H1 (cell line): ENCODE data around the gene NXF3. TPM values are rescaled to one million over a fixed set of nuclear protein-coding genes. Genes with fewer than 3 reads are reported as not detected.

Source experiments
- JUND ChIP-seq: IDR thresholded peaks from 2 replicates; pipeline ENCODE4 v1.6.1; 2011; ENCODE audit warnings: mild to moderate bottlenecking, improper control_type of control experiment, low read length
- POLR2AphosphoS5 ChIP-seq: IDR thresholded peaks from 2 replicates; pipeline ENCODE4 v1.6.1; 2011; ENCODE audit warnings: low read depth, low read length
- YY1 ChIP-seq: IDR thresholded peaks from 2 replicates; pipeline ENCODE4 v1.6.1; 2011; ENCODE audit warnings: low read depth, mild to moderate bottlenecking, low read length
- polyA plus RNA-seq, 7 experiments: library from polyadenylated mRNA; depleted of rRNA in 3 of 7; stranded (reverse) in 5 of 7; unstranded in 2 of 7; fragments of >200 nt in 5 of 7; fragments of 200-250 nt in 2 of 7; gene quantifications; 1 replicate in 5 of 7; 2 replicates in 1 of 7; 4 replicates in 1 of 7; pipeline versions ENCODE4 v1.2.1 to v1.2.3, GENCODE V29; 2011 to 2013; ENCODE audit warnings: missing spikeins in 2 of 7, mixed read lengths in 2 of 7
- total RNA-seq: library from RNA; stranded (reverse); fragmentation: NEBNext Ultra II Directional; extraction: Animal tissue kit (Norgen Biotek cat#: 25700); gene quantifications from 2 replicates; pipeline ENCODE4 v1.2.1, GENCODE V29; 2021
- TF ChIP-seq, protein P1 (sequence below), 3 experiments: IDR thresholded peaks; 1 replicate in 2 of 3; 2 replicates in 1 of 3; pipeline versions ENCODE4 v1.5.1 to v1.6.1; 2011; ENCODE audit warnings: low read length in 3 of 3, mild to moderate bottlenecking in 3 of 3, inconsistent platforms in 2 of 3, low read depth in 1 of 3, moderate library complexity in 1 of 3; ENCODE audit not compliant: insufficient read depth in 1 of 3; ENCODE audit errors: control extremely low read depth in 1 of 3

NXF3 gene
- total and polyA plus RNA-seq, 2 of the 8 experiments (the other 6 are each of a cell fraction or from before 2014, with no cell fraction given): 0.12 TPM; not detected in 1

DNA sequence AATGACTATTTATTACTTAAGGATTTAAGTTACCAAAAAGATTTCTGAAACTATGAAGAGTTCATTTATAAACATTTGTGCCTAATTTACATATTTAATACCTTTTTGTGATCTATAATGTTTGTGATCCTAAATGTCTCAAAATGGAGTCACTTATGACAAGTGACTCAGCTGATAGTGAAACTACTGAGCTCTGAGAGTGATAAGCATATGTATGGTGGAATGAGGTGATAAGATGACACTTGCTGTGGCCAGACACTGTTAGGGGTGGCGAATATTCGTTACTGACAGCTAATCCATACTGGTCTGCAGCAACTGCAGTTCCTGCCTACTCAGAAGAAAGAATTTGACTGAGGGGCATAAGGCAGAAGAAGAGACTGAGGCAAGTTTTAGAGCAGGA lies 5.5 kb upstream of the NXF3 start (continued):
- TF ChIP-seq, protein P1, sequence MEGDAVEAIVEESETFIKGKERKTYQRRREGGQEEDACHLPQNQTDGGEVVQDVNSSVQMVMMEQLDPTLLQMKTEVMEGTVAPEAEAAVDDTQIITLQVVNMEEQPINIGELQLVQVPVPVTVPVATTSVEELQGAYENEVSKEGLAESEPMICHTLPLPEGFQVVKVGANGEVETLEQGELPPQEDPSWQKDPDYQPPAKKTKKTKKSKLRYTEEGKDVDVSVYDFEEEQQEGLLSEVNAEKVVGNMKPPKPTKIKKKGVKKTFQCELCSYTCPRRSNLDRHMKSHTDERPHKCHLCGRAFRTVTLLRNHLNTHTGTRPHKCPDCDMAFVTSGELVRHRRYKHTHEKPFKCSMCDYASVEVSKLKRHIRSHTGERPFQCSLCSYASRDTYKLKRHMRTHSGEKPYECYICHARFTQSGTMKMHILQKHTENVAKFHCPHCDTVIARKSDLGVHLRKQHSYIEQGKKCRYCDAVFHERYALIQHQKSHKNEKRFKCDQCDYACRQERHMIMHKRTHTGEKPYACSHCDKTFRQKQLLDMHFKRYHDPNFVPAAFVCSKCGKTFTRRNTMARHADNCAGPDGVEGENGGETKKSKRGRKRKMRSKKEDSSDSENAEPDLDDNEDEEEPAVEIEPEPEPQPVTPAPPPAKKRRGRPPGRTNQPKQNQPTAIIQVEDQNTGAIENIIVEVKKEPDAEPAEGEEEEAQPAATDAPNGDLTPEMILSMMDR (IDR thresholded peaks at IDR 0.05; ENCODE audit: control extremely low read depth in 1 of 3, insufficient read depth in 1 of 3, low read depth in 1 of 3, low read length in 3 of 3): no peak
- TF ChIP-seq POLR2AphosphoS5: no peak
- no peak for TF ChIP-seq JUND
- TF ChIP-seq YY1: no peak
